H1 (cell line): ENCODE data around the gene ZFAND6. TPM values are rescaled to one million over a fixed set of nuclear protein-coding genes. Genes with fewer than 3 reads are reported as not detected.

ENCODE experiments used
- CTCF ChIA-PET: fragments of 300-600 bp; sonication (Branson Sonifier 250); formaldehyde crosslinking; loops from one replicate; lab custom pipeline; 2021; ENCODE audit not compliant: partially characterized antibody; lab: Charles Lee
- POLR2A ChIA-PET: fragments of 300-600 bp; sonication (Branson Sonifier 250); formaldehyde crosslinking; loops from one replicate; lab custom pipeline; 2021; ENCODE audit warnings: inconsistent platforms; ENCODE audit not compliant: partially characterized antibody; lab: Charles Lee
- DNase-seq, 2 experiments: peaks; one replicate each; pipeline versions ENCODE4 v3.0.0 to v3.0.0-alpha.2; 2010 to 2022; ENCODE audit warnings: low spot score in 2 of 2, low read depth in 1 of 2, mixed read lengths in 1 of 2
- FAIRE-seq: peaks from 2 replicates; lab custom pipeline; 2011; peaks lifted over from hg19 to GRCh38; lab: Jason Lieb, UNC
- H2AFZ ChIP-seq: 2 replicates; pipeline ENCODE4 v1.8.1; 2012; ENCODE audit warnings: low read length, inconsistent platforms
- H2AK5ac ChIP-seq: 2 replicates; pipeline ENCODE4 v1.6.1; 2013; ENCODE audit warnings: low read depth, low read length
- H2BK120ac ChIP-seq: replicated peaks from 2 replicates; pipeline ENCODE3; 2013; ENCODE audit warnings: low read depth, low read length, inconsistent platforms
- H2BK12ac ChIP-seq: 2 replicates; pipeline ENCODE4 v1.6.1; 2013; ENCODE audit warnings: low read depth, low read length
- H2BK15ac ChIP-seq: 2 replicates; pipeline ENCODE4 v1.6.1; 2013; ENCODE audit warnings: low read length
- H2BK20ac ChIP-seq: 2 replicates; pipeline ENCODE4 v1.6.1; 2013; ENCODE audit warnings: low read length
- H2BK5ac ChIP-seq: 2 replicates; pipeline ENCODE4 v1.6.1; 2013; ENCODE audit warnings: low read depth, low read length
- H3K14ac ChIP-seq: 2 replicates; pipeline ENCODE4 v1.6.1; 2013; ENCODE audit warnings: inconsistent platforms; ENCODE audit not compliant: insufficient read length
- H3K18ac ChIP-seq: 2 replicates; pipeline ENCODE4 v1.6.1; 2013; ENCODE audit warnings: low read length; ENCODE audit errors: extremely low read depth
- H3K23ac ChIP-seq: 2 replicates; pipeline ENCODE4 v1.6.1; 2013; ENCODE audit warnings: inconsistent platforms; ENCODE audit not compliant: insufficient read length
- H3K23me2 ChIP-seq: 2 replicates; pipeline ENCODE4 v1.6.1; 2013; ENCODE audit warnings: low read depth, low read length
- H3K27ac ChIP-seq: 2 replicates; pipeline ENCODE4 v1.6.1; 2011; ENCODE audit warnings: low read depth, low read length, inconsistent platforms
- H3K27me3 ChIP-seq, 4 experiments: replicated peaks in 1 of 4; 1 replicate in 1 of 4; 2 replicates in 3 of 4; pipeline versions ENCODE4 v1.6.1 to v1.8.1; 2011 to 2013; ENCODE audit warnings: low read length in 3 of 4, mild to moderate bottlenecking in 3 of 4, inconsistent platforms in 2 of 4, mixed read lengths in 2 of 4, moderate library complexity in 1 of 4; ENCODE audit not compliant: control insufficient read depth in 3 of 4, insufficient read depth in 3 of 4; ENCODE audit errors: extremely low read depth in 1 of 4
- H3K36me3 ChIP-seq, 4 experiments: 2 replicates each; pipeline versions ENCODE4 v1.6.1 to v1.8.1; 2011 to 2013; ENCODE audit warnings: mild to moderate bottlenecking in 4 of 4, low read length in 3 of 4, moderate library complexity in 2 of 4, control low read depth in 1 of 4, inconsistent platforms in 1 of 4; ENCODE audit not compliant: insufficient read depth in 4 of 4, control insufficient read depth in 2 of 4
- H3K4ac ChIP-seq: replicated peaks from 2 replicates; pipeline ENCODE3; 2013; ENCODE audit warnings: low read length, low read depth, mixed read lengths, inconsistent platforms; ENCODE audit not compliant: insufficient read length
- H3K4me1 ChIP-seq, 4 experiments: replicated peaks in 1 of 4; 1 replicate in 1 of 4; 2 replicates in 3 of 4; pipeline versions ENCODE4 v1.6.1 to v1.8.1; 2011 to 2013; ENCODE audit warnings: low read length in 3 of 4, inconsistent platforms in 2 of 4, mixed read lengths in 1 of 4; ENCODE audit not compliant: insufficient read depth in 4 of 4, control insufficient read depth in 3 of 4
- H3K4me2 ChIP-seq, 2 experiments: 2 replicates each; pipeline versions ENCODE4 v1.6.1 to v1.8.1; 2011 to 2013; ENCODE audit warnings: low read depth in 2 of 2, low read length in 2 of 2, control low read depth in 1 of 2, inconsistent platforms in 1 of 2, mild to moderate bottlenecking in 1 of 2; ENCODE audit not compliant: insufficient read depth in 1 of 2
- H3K4me3 ChIP-seq, 4 experiments: fragments of 200-600, 300-600 bp in 1 of 4; sonication (generic), shearing (Covaris generic), sonication (Bioruptor Twin) in 1 of 4; 2 replicates each; pipeline versions ENCODE4 v1.5.1 to v1.8.1; 2011 to 2016; ENCODE audit warnings: low read length in 4 of 4, low read depth in 3 of 4, control low read depth in 2 of 4, inconsistent platforms in 2 of 4, mild to moderate bottlenecking in 2 of 4, mixed read lengths in 1 of 4, moderate library complexity in 1 of 4; ENCODE audit not compliant: insufficient read depth in 2 of 4; ENCODE audit errors: extremely low read depth in 1 of 4
- H3K56ac ChIP-seq: replicated peaks from 2 replicates; pipeline ENCODE3; 2013; ENCODE audit warnings: low read depth, mild to moderate bottlenecking, mixed read lengths, low read length, inconsistent platforms; ENCODE audit not compliant: insufficient read length
- H3K79me1 ChIP-seq: 2 replicates; pipeline ENCODE4 v1.6.1; 2013; ENCODE audit warnings: low read depth, low read length, control low read depth
- H3K79me2 ChIP-seq, 2 experiments: 2 replicates each; pipeline versions ENCODE4 v1.6.1 to v1.8.1; 2012 to 2013; ENCODE audit warnings: low read length in 2 of 2, mild to moderate bottlenecking in 2 of 2, inconsistent platforms in 1 of 2; ENCODE audit not compliant: insufficient read depth in 2 of 2, control insufficient read depth in 1 of 2
- H3K9ac ChIP-seq, 4 experiments: replicated peaks in 1 of 4; 1 replicate in 1 of 4; 2 replicates in 3 of 4; pipeline versions ENCODE4 v1.6.1 to v1.8.1; 2011 to 2013; ENCODE audit warnings: low read depth in 3 of 4, low read length in 3 of 4, control low read depth in 2 of 4, mild to moderate bottlenecking in 2 of 4, moderate library complexity in 2 of 4, inconsistent platforms in 1 of 4; ENCODE audit errors: extremely low read depth in 1 of 4
- H3K9me3 ChIP-seq, 2 experiments: 2 replicates each; pipeline versions ENCODE4 v1.6.1 to v1.8.1; 2012 to 2013; ENCODE audit warnings: mild to moderate bottlenecking in 2 of 2, moderate library complexity in 2 of 2, control low read depth in 1 of 2, inconsistent platforms in 1 of 2, low read depth in 1 of 2, low read length in 1 of 2, mixed read lengths in 1 of 2; ENCODE audit not compliant: insufficient read depth in 2 of 2
- H4K20me1 ChIP-seq, 2 experiments: replicated peaks in 1 of 2; 2 replicates each; pipeline versions ENCODE3 to v1.8.1; 2011 to 2013; ENCODE audit warnings: inconsistent platforms in 2 of 2, low read length in 2 of 2, mild to moderate bottlenecking in 1 of 2; ENCODE audit not compliant: insufficient read depth in 2 of 2, control insufficient read depth in 1 of 2
- H4K5ac ChIP-seq: 2 replicates; pipeline ENCODE4 v1.6.1; 2013; ENCODE audit warnings: low read length, low read depth, mixed read lengths, inconsistent platforms; ENCODE audit not compliant: insufficient read length
- H4K8ac ChIP-seq: 2 replicates; pipeline ENCODE4 v1.8.0; 2013; ENCODE audit warnings: mild to moderate bottlenecking, moderate library complexity, low read length, inconsistent platforms; ENCODE audit not compliant: insufficient read depth; ENCODE audit errors: extremely low read depth
- H4K91ac ChIP-seq: replicated peaks from 2 replicates; pipeline ENCODE3; 2013; ENCODE audit warnings: low read length, mixed read lengths, inconsistent platforms; ENCODE audit not compliant: insufficient read length
- CHD1 ChIP-seq: IDR thresholded peaks from 2 replicates; pipeline ENCODE4 v1.6.1; 2012; ENCODE audit warnings: low read depth, low read length, improper control_type of control experiment
- CREB1 ChIP-seq: IDR thresholded peaks from 2 replicates; pipeline ENCODE4 v1.6.1; 2012; ENCODE audit warnings: inconsistent platforms
- FOSL1 ChIP-seq: IDR thresholded peaks from 2 replicates; pipeline ENCODE4 v1.6.1; 2011; ENCODE audit warnings: mild to moderate bottlenecking, low read depth, low read length, moderate library complexity; ENCODE audit not compliant: insufficient read depth
- HDAC6 ChIP-seq: IDR thresholded peaks from one replicate; pipeline ENCODE4 v1.7.1; 2012; ENCODE audit warnings: low read depth, mild to moderate bottlenecking, inconsistent platforms, low read length, moderate library complexity
- JUN ChIP-seq: IDR thresholded peaks from 2 replicates; pipeline ENCODE4 v1.6.1; 2011; ENCODE audit warnings: low read depth, mild to moderate bottlenecking, improper control_type of control experiment, low read length
- NRF1 ChIP-seq: IDR thresholded peaks from 2 replicates; pipeline ENCODE4 v1.6.1; 2011; ENCODE audit warnings: mild to moderate bottlenecking, low read depth, low read length, improper control_type of control experiment
- SP1 ChIP-seq: IDR thresholded peaks from 2 replicates; pipeline ENCODE4 v1.6.1; 2011; ENCODE audit warnings: low read depth, low read length
- polyA plus RNA-seq, 7 experiments: library from polyadenylated mRNA; depleted of rRNA in 3 of 7; stranded (reverse) in 5 of 7; unstranded in 2 of 7; fragments of >200 nt in 5 of 7; fragments of 200-250 nt in 2 of 7; gene quantifications; 1 replicate in 5 of 7; 2 replicates in 1 of 7; 4 replicates in 1 of 7; pipeline versions ENCODE4 v1.2.1 to v1.2.3, GENCODE V29; 2011 to 2013; ENCODE audit warnings: missing spikeins in 2 of 7, mixed read lengths in 2 of 7
- total RNA-seq: library from RNA; stranded (reverse); fragmentation: NEBNext Ultra II Directional; extraction: Animal tissue kit (Norgen Biotek cat#: 25700); gene quantifications from 2 replicates; pipeline ENCODE4 v1.2.1, GENCODE V29; 2021

ZFAND6 gene
- total and polyA plus RNA-seq, 2 of the 8 experiments (the other 6 are each of a cell fraction or from before 2014, with no cell fraction given) = 136 to 237 TPM

DNA sequence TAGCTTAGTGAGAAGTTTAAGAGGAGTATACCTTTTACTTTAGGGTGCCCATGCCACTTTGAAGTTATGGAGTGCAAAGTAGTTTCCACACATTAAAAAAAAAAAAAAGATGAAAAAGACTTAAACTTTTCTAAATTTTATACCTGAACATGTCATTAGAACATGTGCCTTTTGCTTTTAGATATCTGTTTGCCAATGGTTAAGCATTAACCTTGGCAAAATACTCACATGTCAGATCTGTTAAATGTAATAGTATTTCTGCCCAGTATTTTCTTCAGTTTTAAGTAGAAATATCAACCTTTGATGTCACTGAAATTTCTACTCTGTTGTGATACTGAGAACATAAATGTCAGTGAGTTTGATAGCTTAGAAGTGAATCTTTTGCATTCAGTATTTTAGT lies 12.2 kb downstream of the ZFAND6 start:
- FAIRE-seq (no peak), DNase-seq (no peak)
- Histone ChIP-seq H3K27me3 (no peaks in the 10 kb centered on the region), H3K56ac (no peak overlapping the region), H3K4ac (no peak overlapping the region), H3K4me3 (peak overlapping the region in 1 of 4 experiments; percentile 61; a peak in 1 of 8 replicates), H3K18ac (no peak overlapping the region), H3K4me2 (peak overlapping the region in 1 of 2 experiments; percentile 23; a peak in 1 of 4 replicates), H3K4me1 (peaks cover 0 to 15% (median 5%) of the 10 kb centered on the region in 4 experiments; a peak in 6 of 7 replicates), H4K8ac (no peak overlapping the region), H2BK5ac (no peak overlapping the region), H2BK20ac (no peak overlapping the region), H3K14ac (no peak overlapping the region), H3K9me3 (no peaks in the 10 kb centered on the region), H3K27ac (no peak overlapping the region), H4K91ac (no peak overlapping the region), H2BK15ac (no peak overlapping the region), H3K79me1 (no peaks in the 10 kb centered on the region), H2AK5ac (no peak overlapping the region), H3K79me2 (peaks cover 27 to 100% of the 10 kb centered on the region in 2 experiments), H3K9ac (peak overlapping the region in 1 of 4 experiments; percentile 34; a peak in 1 of 7 replicates), H3K23me2 (no peaks in the 10 kb centered on the region), H2BK120ac (no peak overlapping the region), H2AFZ (no peak overlapping the region), H4K20me1 (peaks cover 6 to 7% of the 10 kb centered on the region in 2 experiments), H4K5ac (no peak overlapping the region), H3K36me3 (no peaks in the 10 kb centered on the region), H3K23ac (no peak overlapping the region), H2BK12ac (no peak overlapping the region)
- ChIA-PET POLR2A (interaction anchor here (1.0 to 1.8 kb wide), 3 partner anchors 13 to 65 kb away, joined by 4 read pairs; no protein-coding TSS in a partner anchor), CTCF (interaction anchor here (1.1 to 1.4 kb wide), 3 partner anchors 12 to 101 kb away, joined by 3 to 4 read pairs (median 3); no protein-coding TSS in a partner anchor)
- TF ChIP-seq FOSL1 (no peak), NRF1 (no peak), JUN (no peak), CREB1 (no peak), SP1 (no peak), CHD1 (no peak), HDAC6 (no peak)
